ENCODE measurements around the gene RPL13.

RPL13 gene

DNA sequence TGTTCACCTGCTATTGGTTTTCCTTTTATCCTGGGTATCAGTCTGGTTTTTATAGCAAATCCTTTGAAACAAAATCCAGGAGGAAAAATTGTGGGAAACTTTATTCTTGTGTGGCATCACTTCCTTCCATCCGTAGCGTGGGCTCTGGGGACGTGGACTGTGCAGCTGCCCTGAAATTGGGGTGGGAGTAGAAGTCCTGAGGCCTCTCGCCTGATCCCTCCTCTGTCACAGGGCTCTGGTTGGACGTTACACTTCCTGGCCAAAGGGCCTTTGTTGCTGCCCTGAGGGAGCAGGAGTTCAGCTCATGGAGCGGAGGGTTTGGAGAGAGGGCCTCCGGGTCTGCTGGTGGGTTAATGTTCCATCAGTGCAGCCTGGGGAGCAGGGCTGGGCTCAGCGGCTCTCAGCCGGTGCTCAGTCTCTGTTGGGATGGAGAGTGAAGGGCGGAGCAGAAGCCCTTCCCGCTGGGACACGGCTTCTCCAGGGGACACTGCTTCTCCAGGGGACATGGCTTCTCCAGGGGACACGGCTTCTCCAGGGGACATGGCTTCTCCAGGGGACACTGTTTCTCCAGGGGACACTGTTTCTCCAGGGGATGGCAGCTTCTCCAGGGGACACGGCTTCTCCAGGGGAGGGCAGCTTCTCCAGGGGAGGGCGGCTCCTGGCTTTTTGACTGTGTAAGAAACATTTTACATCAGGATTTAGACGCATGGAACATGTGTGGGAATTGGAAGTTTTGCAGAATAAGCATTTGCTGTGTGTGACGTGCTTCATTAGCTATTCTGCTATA lies 15.2 kb upstream of the RPL13 start:
- no peak for DNase-seq (ENCODE audit: low read depth in 2 of 2)

DNA sequence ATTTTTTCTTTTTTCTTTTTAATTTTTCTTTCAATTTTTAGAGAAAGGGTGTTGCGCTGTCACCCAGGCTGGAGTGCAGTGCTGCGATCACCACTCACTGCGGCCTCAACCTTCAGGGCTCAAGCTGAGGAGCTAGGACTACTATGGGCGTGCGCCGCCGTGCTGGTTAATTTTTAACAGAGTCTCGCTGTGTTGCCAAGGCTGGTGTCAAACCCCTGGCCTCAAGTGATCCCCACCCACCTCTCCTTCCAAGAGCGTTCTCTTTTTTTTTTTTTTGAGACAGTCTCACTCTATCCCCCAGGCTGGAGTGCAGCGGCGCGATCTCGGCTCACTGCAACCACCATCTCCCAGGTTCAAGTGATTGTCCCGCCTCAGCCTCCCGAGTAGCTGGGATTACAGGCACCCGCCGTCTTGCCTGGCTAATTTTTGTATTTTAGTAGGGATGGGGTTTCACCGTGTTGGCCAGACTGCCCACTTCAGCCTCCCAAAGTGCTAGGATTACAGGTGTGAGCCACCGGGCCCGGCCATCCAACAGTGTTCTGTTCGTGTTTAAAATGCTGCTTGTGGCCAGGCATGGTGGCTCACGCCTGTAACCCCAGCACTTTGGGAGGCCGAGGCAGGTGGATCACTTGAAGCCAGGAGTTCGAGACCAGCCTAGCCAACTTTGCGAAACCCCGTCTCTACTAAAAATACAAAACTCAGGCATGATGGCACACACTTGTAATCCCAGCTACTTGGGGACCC lies 14.5 kb upstream of the RPL13 start:
- DNase-seq (ENCODE audit: low read depth in 2 of 2): no peak

DNA sequence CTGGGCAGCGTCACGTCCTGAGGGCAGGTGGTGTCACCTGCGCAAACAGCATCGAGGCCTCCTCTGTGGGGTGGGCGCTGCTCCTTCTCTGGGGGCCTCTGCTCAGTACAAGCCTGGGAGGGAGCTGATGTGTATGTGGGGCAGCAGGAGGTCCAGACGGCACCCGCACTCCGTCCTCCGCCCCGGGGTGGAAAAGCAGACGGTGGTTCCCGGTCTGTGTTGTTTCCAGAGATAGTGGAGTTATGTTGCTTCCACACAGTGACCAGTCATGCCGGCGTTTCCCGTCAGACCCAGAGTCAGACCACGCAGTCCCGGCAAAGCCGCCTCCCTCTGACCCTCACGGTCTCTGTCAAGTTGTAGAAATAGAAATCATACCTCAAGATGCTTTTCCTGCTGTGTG lies 13.7 kb upstream of the RPL13 start:
- DNase-seq (ENCODE audit: low read depth in 2 of 2): no peak

DNA sequence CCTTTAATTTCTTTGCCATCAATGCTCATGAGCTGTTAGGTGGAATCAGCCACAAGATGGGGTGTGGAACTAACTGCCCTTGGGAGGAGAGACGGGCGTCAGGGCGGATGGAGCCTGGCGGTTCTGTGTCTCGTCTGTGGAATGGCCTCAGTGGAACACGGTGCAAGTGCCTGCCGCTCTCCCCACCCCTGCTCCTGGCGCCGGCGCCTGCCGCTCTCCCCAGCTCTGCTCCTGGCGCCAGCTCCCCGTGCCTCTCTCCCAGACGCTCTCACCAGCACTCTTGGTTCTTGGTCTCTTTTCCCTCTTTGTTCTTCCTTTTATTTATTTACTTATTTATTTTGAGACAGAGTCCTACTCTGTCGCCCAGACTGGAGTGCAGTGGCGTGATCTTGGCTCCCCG lies 13.2 kb upstream of the RPL13 start:
- DNase-seq (ENCODE audit: low read depth in 2 of 2): no peak

- no peak for DNase-seq (ENCODE audit: low read depth in 2 of 2)
Observed at GRCh38 chr16:89547860-89548259, 12.6 kb upstream of the RPL13 start.

GRCh38 chr16:89548344-89549006 lies 12.0 kb upstream of the RPL13 start:
- DNase-seq (ENCODE audit: low read depth in 2 of 2): no peak

- DNase-seq (ENCODE audit: low read depth in 2 of 2): no peak
Observed at GRCh38 chr16:89549007-89549700, 11.3 kb upstream of the RPL13 start.

DNA sequence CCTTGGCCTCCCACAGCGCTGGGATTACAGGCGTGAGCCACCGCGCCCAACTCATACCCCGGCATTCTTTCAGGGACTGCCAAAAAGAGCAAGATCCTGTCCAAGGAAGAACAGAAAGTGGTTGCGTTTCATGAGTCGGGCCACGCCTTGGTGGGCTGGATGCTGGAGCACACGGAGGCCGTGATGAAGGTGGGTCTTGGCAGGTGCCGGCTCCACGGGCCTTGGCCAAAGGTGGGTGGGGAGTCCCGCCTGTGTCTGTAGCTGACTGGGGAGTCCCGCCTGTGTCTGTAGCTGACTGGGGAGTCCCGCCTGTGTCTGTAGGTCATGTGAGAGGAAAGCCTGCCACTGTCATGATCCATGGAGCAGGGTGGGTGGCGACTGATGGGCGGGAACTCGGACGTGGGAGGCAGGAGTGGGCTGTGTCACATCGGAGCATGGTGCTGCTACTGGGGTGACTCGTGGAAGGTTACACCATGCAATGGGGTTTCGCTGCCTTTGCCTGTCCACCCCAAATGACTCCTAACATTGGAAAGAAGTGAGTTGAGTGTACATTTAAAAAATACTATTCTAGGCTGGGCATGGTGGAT lies 10.0 kb upstream of the RPL13 start:
- DNase-seq (ENCODE audit: low read depth in 2 of 2): no peak

- no peak for DNase-seq (ENCODE audit: low read depth in 2 of 2)
Observed at GRCh38 chr16:89552329-89552728, 8.2 kb upstream of the RPL13 start.

- DNase-seq (ENCODE audit: low read depth in 2 of 2): no peak
Observed at GRCh38 chr16:89552913-89553312, 7.6 kb upstream of the RPL13 start.

- no peak for DNase-seq (ENCODE audit: low read depth in 2 of 2)
Observed at GRCh38 chr16:89553733-89554132, 6.7 kb upstream of the RPL13 start.

DNA sequence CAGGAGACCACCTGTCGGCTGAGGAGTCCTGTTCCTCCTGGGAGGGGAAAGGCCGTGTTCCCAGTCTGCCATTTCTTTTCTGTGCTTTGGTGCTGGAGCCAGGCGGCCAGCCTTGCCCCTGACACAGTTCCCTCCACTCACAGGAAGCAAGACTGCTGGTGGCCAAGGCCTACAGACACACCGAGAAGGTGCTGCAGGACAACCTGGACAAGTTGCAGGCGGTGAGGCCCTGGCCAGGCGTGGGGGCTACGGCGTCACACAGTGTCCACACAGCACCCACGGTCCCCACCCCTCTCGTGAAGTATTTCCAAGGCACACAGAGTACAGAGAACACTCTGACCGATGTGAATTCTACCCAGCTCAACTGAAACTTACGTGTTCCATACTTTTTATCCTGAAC lies 6.1 kb upstream of the RPL13 start:
- DNase-seq (ENCODE audit: low read depth in 2 of 2): no peak

DNA sequence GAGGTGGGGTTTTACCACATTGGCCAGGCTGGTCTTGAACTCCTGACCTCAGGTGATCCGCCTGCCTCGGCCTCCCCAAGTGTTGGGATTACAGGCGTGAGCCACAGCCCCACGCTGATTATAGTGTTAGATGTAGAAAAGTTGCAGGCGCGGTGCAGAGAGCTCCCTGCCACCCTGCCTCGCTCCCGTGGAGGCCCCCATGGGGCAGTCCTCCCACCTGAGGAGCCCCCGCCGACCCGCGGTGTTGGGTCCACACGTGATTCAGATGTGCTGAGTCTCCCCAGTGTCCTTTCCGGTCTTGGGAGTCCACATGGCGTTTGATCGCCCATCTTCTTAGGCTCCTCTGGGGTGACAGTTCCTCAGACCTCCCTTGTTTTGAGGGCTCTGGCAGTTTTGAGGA lies 5.2 kb upstream of the RPL13 start:
- no peak for DNase-seq (ENCODE audit: low read depth in 2 of 2)

DNA sequence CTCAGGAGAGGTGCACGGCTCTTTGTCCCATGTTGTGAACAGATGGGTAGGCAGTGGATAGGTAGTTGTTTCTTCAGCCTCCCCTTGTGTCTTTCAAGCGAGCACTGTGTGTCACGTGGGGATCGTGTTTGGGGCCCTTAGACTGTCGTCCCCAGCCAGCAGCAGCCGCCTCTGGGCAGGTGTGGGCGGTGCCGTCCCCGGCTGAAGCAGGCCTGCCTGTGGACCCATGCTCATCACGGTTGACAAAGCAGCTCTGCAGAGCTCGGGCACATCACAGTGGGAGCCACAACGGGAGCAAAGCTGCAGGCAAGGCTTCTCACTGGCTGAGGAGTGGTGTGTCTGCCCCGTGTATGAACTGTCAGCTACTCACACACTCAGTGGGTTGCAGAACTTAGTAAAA lies 4.7 kb upstream of the RPL13 start:
- DNase-seq (ENCODE audit: low read depth in 2 of 2): no peak

DNA sequence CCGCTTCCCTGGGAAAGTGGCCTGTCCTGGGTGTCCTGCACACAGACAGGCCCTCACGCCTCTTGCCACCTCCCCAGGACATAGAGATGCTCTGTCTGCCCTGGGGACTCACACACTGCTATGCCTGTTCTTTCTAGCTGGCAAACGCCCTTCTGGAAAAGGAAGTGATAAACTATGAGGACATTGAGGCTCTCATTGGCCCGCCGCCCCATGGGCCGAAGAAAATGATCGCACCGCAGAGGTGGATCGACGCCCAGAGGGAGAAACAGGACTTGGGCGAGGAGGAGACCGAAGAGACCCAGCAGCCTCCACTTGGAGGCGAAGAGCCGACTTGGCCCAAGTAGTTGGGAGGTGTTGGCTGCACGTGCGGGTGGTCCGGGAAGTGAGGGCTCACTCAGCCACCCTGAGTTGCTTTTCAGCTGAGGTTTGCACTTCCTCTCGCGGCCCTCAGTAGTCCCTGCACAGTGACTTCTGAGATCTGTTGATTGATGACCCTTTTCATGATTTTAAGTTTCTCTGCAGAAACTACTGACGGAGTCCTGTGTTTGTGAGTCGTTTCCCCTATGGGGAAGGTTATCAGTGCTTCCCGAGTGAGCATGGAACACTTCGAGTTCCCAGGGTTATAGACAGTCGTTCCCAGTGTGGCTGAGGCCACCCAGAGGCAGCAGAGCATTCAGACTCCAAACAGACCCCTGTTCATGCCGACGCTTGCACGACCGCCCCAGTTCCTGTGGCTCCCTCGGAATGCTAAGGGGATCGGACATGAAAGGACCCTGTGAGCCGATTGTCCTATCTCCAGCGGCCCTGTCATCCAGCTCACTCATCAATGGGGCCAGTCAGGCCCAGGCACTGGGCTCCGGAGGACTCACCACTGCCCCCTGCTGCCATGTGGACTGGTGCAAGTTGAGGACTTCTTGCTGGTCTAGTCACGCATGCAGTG lies 3.5 kb upstream of the RPL13 start:
- no peak for DNase-seq (ENCODE audit: low read depth in 2 of 2)

- DNase-seq (ENCODE audit: low read depth in 2 of 2): no peak
Observed at GRCh38 chr16:89557690-89558490, 2.6 kb upstream of the RPL13 start.

GRCh38 chr16:89561142-89561883 lies 831 bp downstream of the RPL13 start:
- DNase-seq (ENCODE audit: low read depth in 2 of 2): no peak

- no peak for DNase-seq (ENCODE audit: low read depth in 2 of 2)
Observed at GRCh38 chr16:89561884-89562599, 1.6 kb downstream of the RPL13 start.

- DNase-seq (ENCODE audit: low read depth in 2 of 2): no peak
Observed at GRCh38 chr16:89562939-89563338, 2.5 kb downstream of the RPL13 start.

All from fibroblast of skin of left quadriceps (primary cell).